Activated CD8-positive, alpha-beta T cell treated with anti-CD3 and anti-CD28 coated beads for 36 hours (primary cell): ENCODE results near the gene TFPI2. TPM values are rescaled to one million over a fixed set of nuclear protein-coding genes. Genes with fewer than 3 reads are reported as not detected.

Source experiments
- ATAC-seq: fragments of 200-7000 bp; cut with Tn5 transposase; one replicate; pipeline ENCODE4 v1.10.0; 2021; ENCODE audit warnings: mild to moderate bottlenecking, moderate library complexity
- CTCF ChIA-PET: fragments of 350-600 bp; sonication (Branson Sonifier 250); formaldehyde crosslinking; loops from one replicate; lab custom pipeline; 2021; ENCODE audit warnings: antibody characterized with exemption; lab: Charles Lee
- POLR2A ChIA-PET: fragments of 350-600 bp; sonication (Branson Sonifier 250); formaldehyde crosslinking; loops from one replicate; lab custom pipeline; 2021; ENCODE audit warnings: antibody characterized with exemption; lab: Charles Lee
- DNase-seq: peaks from one replicate; pipeline ENCODE4 v3.0.0-alpha.2; 2020
- H3K27ac Mint-ChIP-seq: one replicate; pipeline ENCODE4 v1.8.0; 2021; ENCODE audit warnings: mild to moderate bottlenecking, mixed read lengths
- H3K27me3 Mint-ChIP-seq: one replicate; pipeline ENCODE4 v1.8.0; 2021; ENCODE audit warnings: mixed read lengths
- H3K36me3 Mint-ChIP-seq: one replicate; pipeline ENCODE4 v1.8.0; 2021; ENCODE audit warnings: low read depth, mixed read lengths
- H3K4me1 Mint-ChIP-seq: one replicate; pipeline ENCODE4 v1.8.0; 2021; ENCODE audit warnings: low read depth, mixed read lengths
- H3K4me3 Mint-ChIP-seq: one replicate; pipeline ENCODE4 v1.8.0; 2021; ENCODE audit warnings: mild to moderate bottlenecking, moderate library complexity, mixed read lengths
- H3K9me3 Mint-ChIP-seq: one replicate; pipeline ENCODE4 v1.8.0; 2021; ENCODE audit warnings: mixed read lengths
- CTCF ChIP-seq: fragments of 200-600 bp; IDR thresholded peaks from one replicate; pipeline ENCODE4 v1.8.0; 2022; ENCODE audit warnings: antibody characterized with exemption, mild to moderate bottlenecking
- intact Hi-C: fragments of 100-400 bp; cut with micrococcal nuclease; formaldehyde crosslinking; loops from one replicate; pipeline ENCODE4 v1.10.0; 2022
- total RNA-seq, 2 experiments: library from RNA; stranded (reverse); gene quantifications; one replicate each; pipeline ENCODE4 v1.2.3, GENCODE V29; 2021

The TFPI2 gene
- total RNA-seq, 2 experiments from 2014 or later: not detected

- ATAC-seq (no peak), DNase-seq (no peak)
- no peak overlapping the region for H3K27ac Mint-ChIP-seq
- intact Hi-C loops: no loop called here
- no peaks in the 10 kb centered on the region for H3K4me1 Mint-ChIP-seq
- no peak for TF ChIP-seq CTCF
- H3K9me3 Mint-ChIP-seq: no peaks in the 10 kb centered on the region
- H3K36me3 Mint-ChIP-seq: no peaks in the 10 kb centered on the region
- peaks cover 17% of the 10 kb centered on the region for H3K27me3 Mint-ChIP-seq
- no peak overlapping the region for H3K4me3 Mint-ChIP-seq
- ChIA-PET POLR2A (interaction anchor here (0.7 kb wide), 1 partner anchor 14 kb away, joined by 3 read pairs; no protein-coding TSS in a partner anchor), CTCF (interaction anchor here (1.6 to 2.1 kb wide), 2 partner anchors 10 to 29 kb away, joined by 4 to 5 read pairs; partner anchors contain the start of gene GNG11)
These were observed 41.1 kb upstream of the TFPI2 start for GRCh38 chr7:93931655-93932054.

- Mint-ChIP-seq H3K4me3 (no peak overlapping the region), H3K27ac (no peak overlapping the region), H3K4me1 (no peaks in the 10 kb centered on the region), H3K36me3 (no peaks in the 10 kb centered on the region), H3K9me3 (no peaks in the 10 kb centered on the region), H3K27me3 (peaks cover 23% of the 10 kb centered on the region)
- ChIA-PET CTCF (no interaction called here), POLR2A (interaction anchor here (0.6 kb wide), 1 partner anchor 135 kb away, joined by 3 read pairs; no protein-coding TSS in a partner anchor)
- ATAC-seq (no peak), DNase-seq (no peak)
- no peak for TF ChIP-seq CTCF
- intact Hi-C loops: no loop called here
These were observed 37.0 kb upstream of the TFPI2 start for GRCh38 chr7:93927585-93927984.

GRCh38 chr7:93926800-93927199 lies 36.2 kb upstream of the TFPI2 start:
- DNase-seq (no peak), ATAC-seq (no peak)
- Mint-ChIP-seq H3K36me3 (no peaks in the 10 kb centered on the region), H3K4me1 (peaks cover 2% of the 10 kb centered on the region), H3K27me3 (peaks cover 23% of the 10 kb centered on the region), H3K4me3 (no peak overlapping the region), H3K27ac (no peak overlapping the region), H3K9me3 (no peaks in the 10 kb centered on the region)
- CTCF ChIA-PET: no interaction called here
- intact Hi-C loops: no loop called here
- POLR2A ChIA-PET: no interaction called here
- TF ChIP-seq CTCF: no peak

DNA sequence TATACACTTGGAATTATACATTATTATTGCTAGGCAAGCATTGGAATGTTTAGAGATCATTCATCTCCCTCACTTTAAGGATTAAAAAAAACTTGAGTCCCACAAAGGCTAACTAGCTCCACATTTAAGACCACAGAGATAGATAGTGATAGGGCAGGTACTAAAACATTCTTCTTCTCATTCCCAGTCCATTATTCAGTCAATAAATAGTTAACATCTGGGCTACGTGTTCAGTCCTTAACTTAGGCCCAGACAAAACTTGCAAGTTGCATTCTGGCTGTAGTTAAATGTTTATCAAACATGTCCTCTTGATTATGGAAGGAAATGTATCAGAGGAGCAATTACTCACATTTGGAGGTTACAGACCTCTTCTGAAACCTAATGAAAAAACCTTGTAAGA lies 33.4 kb upstream of the TFPI2 start:
- H3K36me3 Mint-ChIP-seq: no peaks in the 10 kb centered on the region
- ChIA-PET POLR2A (no interaction called here), CTCF (no interaction called here)
- H3K4me1 Mint-ChIP-seq: peaks cover 2% of the 10 kb centered on the region
- H3K27ac Mint-ChIP-seq: no peak overlapping the region
- no peak for TF ChIP-seq CTCF
- ATAC-seq (no peak), DNase-seq (no peak)
- H3K4me3 Mint-ChIP-seq: no peak overlapping the region
- intact Hi-C loops: no loop called here
- H3K27me3 Mint-ChIP-seq: peaks cover 24% of the 10 kb centered on the region
- H3K9me3 Mint-ChIP-seq: no peaks in the 10 kb centered on the region

DNA sequence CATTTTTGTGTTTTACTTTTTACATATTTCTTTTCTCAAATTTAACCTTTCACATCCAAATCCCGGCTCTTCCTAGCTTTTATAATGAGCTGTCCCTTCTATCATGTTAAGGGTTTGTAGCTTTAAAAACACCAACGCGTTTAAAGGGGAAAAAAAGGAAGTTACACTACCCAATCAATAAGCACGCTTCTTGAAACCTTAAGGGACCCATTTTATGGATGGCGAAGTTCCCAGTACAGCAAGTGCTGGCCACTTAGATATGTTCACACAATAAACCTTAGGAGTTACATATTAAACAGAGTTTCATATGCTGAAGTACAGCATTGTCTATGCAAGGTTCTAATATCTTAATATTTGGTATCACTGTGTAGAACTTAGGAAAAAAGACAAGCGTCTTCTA lies 32.7 kb upstream of the TFPI2 start:
- Mint-ChIP-seq H3K27me3 (peaks cover 24% of the 10 kb centered on the region), H3K4me3 (no peak overlapping the region), H3K27ac (no peak overlapping the region), H3K9me3 (no peaks in the 10 kb centered on the region), H3K4me1 (peaks cover 2% of the 10 kb centered on the region), H3K36me3 (no peaks in the 10 kb centered on the region)
- intact Hi-C loops: no loop called here
- ChIA-PET POLR2A (no interaction called here), CTCF (interaction anchor here (0.6 kb wide), 1 partner anchor 30 kb away, joined by 3 read pairs; no protein-coding TSS in a partner anchor)
- no peak for ATAC-seq
- DNase-seq: no peak
- TF ChIP-seq CTCF: no peak
